Activated CD8-positive, alpha-beta memory T cell treated with anti-CD3 and anti-CD28 coated beads, Interleukin-2, amount 50 U/mL, for 1 hour (primary cell): ENCODE data around the gene OPTN.

Source experiments
- DNase-seq: peaks from one replicate; pipeline ENCODE4 v3.0.0-alpha.2; 2020; ENCODE audit errors: extremely low read depth

The OPTN gene

GRCh38 chr10:13184276-13184675 lies 84.3 kb downstream of the OPTN start:
- no peak for DNase-seq

DNA sequence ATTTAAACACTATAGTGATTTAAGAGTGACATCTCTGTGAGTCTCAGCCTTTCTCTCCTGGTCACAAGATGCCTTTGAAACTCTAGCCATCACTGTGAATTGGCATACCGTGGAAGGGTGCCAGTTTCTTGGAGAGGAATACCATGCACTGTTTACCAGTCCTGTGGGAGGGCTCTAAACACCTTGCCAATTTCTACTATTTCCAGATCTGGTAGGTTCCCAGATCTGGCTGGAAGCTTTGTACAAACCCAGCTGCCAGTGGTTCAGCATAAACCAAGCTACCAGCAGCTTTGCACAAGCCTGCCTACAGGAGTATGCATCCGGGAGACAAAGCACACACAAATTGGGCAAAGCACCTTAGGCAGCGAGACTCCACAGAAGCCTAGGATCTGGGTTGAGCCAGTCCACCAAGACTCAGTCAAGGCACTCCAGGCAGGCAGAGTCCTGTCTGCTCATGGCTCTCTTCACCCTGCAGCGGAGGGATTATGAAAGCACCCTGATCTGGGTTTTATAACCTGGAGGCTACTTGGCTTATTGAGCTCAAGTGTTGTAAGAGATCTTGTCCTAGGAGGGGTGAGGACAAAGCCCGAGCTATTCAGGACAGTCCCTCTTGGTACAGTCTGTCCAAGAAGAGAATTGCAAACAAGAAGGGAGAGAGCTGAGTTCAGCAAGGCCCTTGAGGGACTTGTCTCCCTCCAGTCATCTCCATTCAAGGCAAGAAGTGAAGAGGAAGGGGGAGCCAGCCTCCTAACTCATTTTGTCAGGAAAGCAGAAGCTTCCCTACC lies 85.0 kb downstream of the OPTN start:
- DNase-seq, result no peak

DNA sequence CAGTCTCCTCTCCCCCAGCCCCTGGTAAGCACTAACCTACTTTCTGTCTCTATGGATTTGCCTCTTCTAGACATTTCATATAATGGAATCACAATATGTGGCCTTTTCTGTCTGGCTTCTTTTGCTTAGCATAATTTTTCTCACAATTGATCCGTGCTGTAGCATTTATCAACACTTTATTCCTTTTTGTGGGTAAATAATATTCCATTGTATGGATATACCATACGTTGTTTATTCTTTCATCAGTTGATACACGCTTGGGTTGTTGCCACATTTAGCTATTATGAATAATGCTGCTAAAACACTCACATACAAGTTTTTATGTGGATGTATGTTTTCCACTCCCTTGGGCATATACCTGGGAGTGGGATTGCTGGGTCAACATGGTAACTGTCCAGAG lies 87.2 kb downstream of the OPTN start:
- DNase-seq, result no peak
